HFF-Myc (cell line): ENCODE data around the gene KLHL29.

Experiments
- DNase-seq: peaks from one replicate; pipeline ENCODE4 v3.0.0-alpha.2; 2011; ENCODE audit warnings: low read depth; ENCODE audit errors: extremely low read depth
- H3K4me3 ChIP-seq: replicated peaks from 2 replicates; pipeline ENCODE4 v1.5.1; 2011; ENCODE audit warnings: low read depth, mild to moderate bottlenecking, control low read depth, low read length
- CTCF ChIP-seq: IDR thresholded peaks from 2 replicates; pipeline ENCODE4 v1.5.1; 2012; ENCODE audit warnings: mild to moderate bottlenecking, low read depth, low read length, control low read depth; ENCODE audit errors: missing control alignments

Gene KLHL29

GRCh38 chr2:23464156-23464555, 79.2 kb downstream of the KLHL29 start:
- no peak for DNase-seq
- H3K4me3 ChIP-seq, result no peak overlapping the region
- TF ChIP-seq CTCF, result no peak

GRCh38 chr2:23464905-23465537, 80.0 kb downstream of the KLHL29 start:
- no peak for TF ChIP-seq CTCF
- no peak for DNase-seq

GRCh38 chr2:23465936-23466335, 81.0 kb downstream of the KLHL29 start:
- no peak for TF ChIP-seq CTCF
- no peak overlapping the region for H3K4me3 ChIP-seq
- no peak for DNase-seq

More at GRCh38 chr2:23464905-23465537, 80.0 kb downstream of the KLHL29 start:
- H3K4me3 ChIP-seq, result no peak overlapping the region

GRCh38 chr2:23467618-23468017, 82.6 kb downstream of the KLHL29 start:
- H3K4me3 ChIP-seq, result no peak overlapping the region
- no peak for TF ChIP-seq CTCF
- DNase-seq, result no peak

- no peak for TF ChIP-seq CTCF
- no peak overlapping the region for H3K4me3 ChIP-seq
- DNase-seq, result no peak
These were observed 83.6 kb downstream of the KLHL29 start for GRCh38 chr2:23468474-23469141.

- DNase-seq, result no peak
- no peak overlapping the region for H3K4me3 ChIP-seq
- TF ChIP-seq CTCF, result no peak
These were observed 84.2 kb downstream of the KLHL29 start for GRCh38 chr2:23469142-23469540.
